ENCODE measurements around the gene USP8. TPM values are rescaled to one million over a fixed set of nuclear protein-coding genes. Genes with fewer than 3 reads are reported as not detected.

The USP8 gene
- polyA plus RNA-seq, 2 of the 4 experiments (the other 2 are of a cell fraction), result 53.1 to 108 TPM

DNA sequence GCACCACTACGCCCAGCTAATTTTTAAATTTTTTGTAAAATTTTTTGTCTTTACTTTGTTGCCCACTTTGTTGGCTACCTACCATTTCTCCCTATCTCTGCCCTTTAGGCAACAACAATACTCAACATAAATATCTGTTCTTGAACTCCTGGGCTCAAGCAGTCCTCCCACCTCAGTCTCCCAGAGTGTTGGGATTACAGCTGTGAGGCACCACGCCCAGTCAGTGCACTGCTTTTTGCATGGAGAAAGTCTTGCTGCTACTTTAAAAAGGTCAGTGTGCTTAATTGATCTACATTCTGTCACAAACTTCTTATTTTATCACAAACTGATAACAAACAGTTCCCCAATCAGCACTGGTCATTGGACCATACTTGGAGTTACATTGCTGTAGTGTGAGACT lies 8.0 kb downstream of the USP8 start (continued):
- TF ChIP-seq, protein P1, sequence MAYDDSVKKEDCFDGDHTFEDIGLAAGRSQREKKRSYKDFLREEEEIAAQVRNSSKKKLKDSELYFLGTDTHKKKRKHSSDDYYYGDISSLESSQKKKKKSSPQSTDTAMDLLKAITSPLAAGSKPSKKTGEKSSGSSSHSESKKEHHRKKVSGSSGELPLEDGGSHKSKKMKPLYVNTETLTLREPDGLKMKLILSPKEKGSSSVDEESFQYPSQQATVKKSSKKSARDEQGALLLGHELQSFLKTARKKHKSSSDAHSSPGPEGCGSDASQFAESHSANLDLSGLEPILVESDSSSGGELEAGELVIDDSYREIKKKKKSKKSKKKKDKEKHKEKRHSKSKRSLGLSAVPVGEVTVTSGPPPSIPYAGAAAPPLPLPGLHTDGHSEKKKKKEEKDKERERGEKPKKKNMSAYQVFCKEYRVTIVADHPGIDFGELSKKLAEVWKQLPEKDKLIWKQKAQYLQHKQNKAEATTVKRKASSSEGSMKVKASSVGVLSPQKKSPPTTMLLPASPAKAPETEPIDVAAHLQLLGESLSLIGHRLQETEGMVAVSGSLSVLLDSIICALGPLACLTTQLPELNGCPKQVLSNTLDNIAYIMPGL (CRISPR knock-in tag; IDR thresholded peaks at IDR 0.05; ENCODE audit: borderline replicate concordance), result no peak
- TF ChIP-seq RARB (CRISPR knock-in tag; IDR thresholded peaks at IDR 0.05), result no peak
- TF ChIP-seq ZC3H11A (IDR thresholded peaks at IDR 0.05), result no peak
- TF ChIP-seq SREBF2 (IDR thresholded peaks at IDR 0.05), result no peak
- no peak for TF ChIP-seq TFCP2L1 (CRISPR knock-in tag; IDR thresholded peaks at IDR 0.05)

DNA sequence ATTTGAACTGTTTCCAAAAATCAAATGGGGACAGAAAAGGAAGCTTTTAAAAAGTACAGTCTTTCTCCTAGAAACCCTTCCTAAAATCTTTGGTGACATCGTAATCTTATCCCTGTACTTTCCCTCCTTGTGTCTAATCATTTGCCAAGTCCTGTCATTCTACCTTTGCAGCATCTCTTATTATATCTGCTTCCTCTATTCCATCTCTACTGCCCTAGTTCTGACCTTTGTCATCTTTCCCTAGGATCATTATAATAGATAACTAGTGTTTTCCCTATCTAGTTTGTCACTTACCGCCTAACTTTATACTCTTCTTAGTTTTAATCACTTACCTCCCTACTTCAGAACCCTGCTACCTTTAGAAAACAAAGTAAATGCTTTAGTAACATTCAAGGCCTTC lies 11.6 kb downstream of the USP8 start:
- ChIA-PET POLR2A (no interaction called here), CTCF (no interaction called here)
- ATAC-seq (no peak), DNase-seq (ENCODE audit: low read depth in 1 of 2, low spot score in 1 of 2) (no peak), FAIRE-seq (no peak)
- Histone ChIP-seq H3K4me1 (peaks cover 9% of the 10 kb centered on the region; the same call in 1 of the 3 replicates), H3K9me3 (no peaks in the 10 kb centered on the region), H3K4me3 (no peak overlapping the region), H3K4me2 (no peak overlapping the region; the same call in 2 of the 3 replicates), H3K27ac (no peak overlapping the region)
- TF ChIP-seq, protein P2, sequence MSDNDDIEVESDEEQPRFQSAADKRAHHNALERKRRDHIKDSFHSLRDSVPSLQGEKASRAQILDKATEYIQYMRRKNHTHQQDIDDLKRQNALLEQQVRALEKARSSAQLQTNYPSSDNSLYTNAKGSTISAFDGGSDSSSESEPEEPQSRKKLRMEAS (IDR thresholded peaks at IDR 0.05), result no peak
- no peak for TF ChIP-seq SREBF2 (IDR thresholded peaks at IDR 0.05)
- no peak for TF ChIP-seq JUNB (IDR thresholded peaks at IDR 0.05)
- TF ChIP-seq POLR2AphosphoS2 (conservative IDR thresholded peaks at IDR 0.05; ENCODE audit: low read length), result no peak
- no peak for TF ChIP-seq CHD2 (IDR thresholded peaks at IDR 0.05; ENCODE audit: low read length, partially characterized antibody)
- TF ChIP-seq, protein P1 (CRISPR knock-in tag; IDR thresholded peaks at IDR 0.05; ENCODE audit: borderline replicate concordance), result no peak
- TF ChIP-seq, protein P3, sequence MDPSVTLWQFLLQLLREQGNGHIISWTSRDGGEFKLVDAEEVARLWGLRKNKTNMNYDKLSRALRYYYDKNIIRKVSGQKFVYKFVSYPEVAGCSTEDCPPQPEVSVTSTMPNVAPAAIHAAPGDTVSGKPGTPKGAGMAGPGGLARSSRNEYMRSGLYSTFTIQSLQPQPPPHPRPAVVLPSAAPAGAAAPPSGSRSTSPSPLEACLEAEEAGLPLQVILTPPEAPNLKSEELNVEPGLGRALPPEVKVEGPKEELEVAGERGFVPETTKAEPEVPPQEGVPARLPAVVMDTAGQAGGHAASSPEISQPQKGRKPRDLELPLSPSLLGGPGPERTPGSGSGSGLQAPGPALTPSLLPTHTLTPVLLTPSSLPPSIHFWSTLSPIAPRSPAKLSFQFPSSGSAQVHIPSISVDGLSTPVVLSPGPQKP (IDR thresholded peaks at IDR 0.05; ENCODE audit: low read depth, low read length), result no peak
- TF ChIP-seq ZFP36 (IDR thresholded peaks at IDR 0.05; ENCODE audit: borderline replicate concordance, partially characterized antibody), result no peak
- TF ChIP-seq RFX5 (IDR thresholded peaks at IDR 0.05), result no peak
- TF ChIP-seq RAD21 (conservative IDR thresholded peaks at IDR 0.05 in 1 of 2, IDR thresholded peaks at IDR 0.05 in 1 of 2), result no peak
- no peak for TF ChIP-seq TFCP2L1 (CRISPR knock-in tag; IDR thresholded peaks at IDR 0.05)
- TF ChIP-seq, protein P4, sequence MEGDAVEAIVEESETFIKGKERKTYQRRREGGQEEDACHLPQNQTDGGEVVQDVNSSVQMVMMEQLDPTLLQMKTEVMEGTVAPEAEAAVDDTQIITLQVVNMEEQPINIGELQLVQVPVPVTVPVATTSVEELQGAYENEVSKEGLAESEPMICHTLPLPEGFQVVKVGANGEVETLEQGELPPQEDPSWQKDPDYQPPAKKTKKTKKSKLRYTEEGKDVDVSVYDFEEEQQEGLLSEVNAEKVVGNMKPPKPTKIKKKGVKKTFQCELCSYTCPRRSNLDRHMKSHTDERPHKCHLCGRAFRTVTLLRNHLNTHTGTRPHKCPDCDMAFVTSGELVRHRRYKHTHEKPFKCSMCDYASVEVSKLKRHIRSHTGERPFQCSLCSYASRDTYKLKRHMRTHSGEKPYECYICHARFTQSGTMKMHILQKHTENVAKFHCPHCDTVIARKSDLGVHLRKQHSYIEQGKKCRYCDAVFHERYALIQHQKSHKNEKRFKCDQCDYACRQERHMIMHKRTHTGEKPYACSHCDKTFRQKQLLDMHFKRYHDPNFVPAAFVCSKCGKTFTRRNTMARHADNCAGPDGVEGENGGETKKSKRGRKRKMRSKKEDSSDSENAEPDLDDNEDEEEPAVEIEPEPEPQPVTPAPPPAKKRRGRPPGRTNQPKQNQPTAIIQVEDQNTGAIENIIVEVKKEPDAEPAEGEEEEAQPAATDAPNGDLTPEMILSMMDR (IDR thresholded peaks at IDR 0.05), result no peak
- 76% methylated on average over 2 of the region's 2 CpGs for WGBS (ENCODE audit: missing lambda C conversion rate)

DNA sequence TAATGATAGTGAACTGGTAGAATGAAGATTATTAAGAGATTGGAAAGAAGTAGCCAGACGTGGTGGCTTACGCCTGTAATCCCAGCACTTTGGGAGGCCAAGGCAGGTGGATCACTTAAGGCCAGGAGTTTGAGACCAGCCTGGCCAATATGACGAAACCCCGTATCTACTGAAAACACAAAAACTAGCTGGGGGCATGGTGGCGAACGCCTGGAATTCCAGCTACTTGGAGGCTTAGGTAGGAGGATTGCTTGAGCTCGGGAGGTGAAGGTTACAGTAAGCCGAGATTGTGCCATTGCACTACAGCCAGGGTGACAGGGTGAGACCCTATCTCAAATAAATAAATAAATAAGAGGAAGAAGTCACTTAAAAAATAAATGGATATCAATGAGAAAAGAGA lies 14.0 kb downstream of the USP8 start:
- TF ChIP-seq HEYL (CRISPR knock-in tag; IDR thresholded peaks at IDR 0.05) (no peak), FOSB (CRISPR knock-in tag; IDR thresholded peaks at IDR 0.05) (no peak), CHD2 (IDR thresholded peaks at IDR 0.05; ENCODE audit: low read length, partially characterized antibody) (no peak), TFCP2L1 (CRISPR knock-in tag; IDR thresholded peaks at IDR 0.05) (no peak), MYC (IDR thresholded peaks at IDR 0.05; ENCODE audit: borderline replicate concordance, low read length) (no peak), ZFP36 (IDR thresholded peaks at IDR 0.05; ENCODE audit: borderline replicate concordance, partially characterized antibody) (no peak), NPAS2 (CRISPR knock-in tag; IDR thresholded peaks at IDR 0.05; ENCODE audit: borderline replicate concordance) (no peak), RNF2 (IDR thresholded peaks at IDR 0.05; ENCODE audit: borderline replicate concordance, low read depth) (no peak), EHF (CRISPR knock-in tag; IDR thresholded peaks at IDR 0.05) (no peak), TP53 (CRISPR knock-in tag; IDR thresholded peaks at IDR 0.05) (no peak)
- TF ChIP-seq, protein P1 (CRISPR knock-in tag; IDR thresholded peaks at IDR 0.05; ENCODE audit: borderline replicate concordance), result no peak
- TF ChIP-seq, protein P5, sequence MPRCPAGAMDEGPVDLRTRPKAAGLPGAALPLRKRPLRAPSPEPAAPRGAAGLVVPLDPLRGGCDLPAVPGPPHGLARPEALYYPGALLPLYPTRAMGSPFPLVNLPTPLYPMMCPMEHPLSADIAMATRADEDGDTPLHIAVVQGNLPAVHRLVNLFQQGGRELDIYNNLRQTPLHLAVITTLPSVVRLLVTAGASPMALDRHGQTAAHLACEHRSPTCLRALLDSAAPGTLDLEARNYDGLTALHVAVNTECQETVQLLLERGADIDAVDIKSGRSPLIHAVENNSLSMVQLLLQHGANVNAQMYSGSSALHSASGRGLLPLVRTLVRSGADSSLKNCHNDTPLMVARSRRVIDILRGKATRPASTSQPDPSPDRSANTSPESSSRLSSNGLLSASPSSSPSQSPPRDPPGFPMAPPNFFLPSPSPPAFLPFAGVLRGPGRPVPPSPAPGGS (IDR thresholded peaks at IDR 0.05), result no peak
- Histone ChIP-seq H3K4me3 (no peak overlapping the region), H3K9me3 (no peaks in the 10 kb centered on the region), H3K27ac (no peak overlapping the region), H3K4me2 (no peak overlapping the region), H3K4me1 (peaks cover 9% of the 10 kb centered on the region; the same call in 1 of the 3 replicates)
- FAIRE-seq (no peak), ATAC-seq (no peak), DNase-seq (ENCODE audit: low read depth in 1 of 2, low spot score in 1 of 2) (no peak)
- POLR2A ChIA-PET, result no interaction called here
- WGBS (ENCODE audit: missing lambda C conversion rate), result 94% methylated on average over 8 of the region's 8 CpGs
- CTCF ChIA-PET, result interaction anchor here (1.4 kb wide), 1 partner anchor 108 kb away, joined by 3 read pairs; the partner anchor contains the start of gene USP50
